SHP77 (cell line): ENCODE results near the gene STKLD1.
"Not testable (repeated sequence)": the region's sequence is repeated elsewhere in the genome, so short reads cannot be mapped to it uniquely, and the experiment has no call there.

ENCODE experiments used
- DNase-seq, 2 experiments: peaks; one replicate each; lab custom pipeline; 2025; lab: John Stamatoyannopoulos, UW

The STKLD1 gene

DNA sequence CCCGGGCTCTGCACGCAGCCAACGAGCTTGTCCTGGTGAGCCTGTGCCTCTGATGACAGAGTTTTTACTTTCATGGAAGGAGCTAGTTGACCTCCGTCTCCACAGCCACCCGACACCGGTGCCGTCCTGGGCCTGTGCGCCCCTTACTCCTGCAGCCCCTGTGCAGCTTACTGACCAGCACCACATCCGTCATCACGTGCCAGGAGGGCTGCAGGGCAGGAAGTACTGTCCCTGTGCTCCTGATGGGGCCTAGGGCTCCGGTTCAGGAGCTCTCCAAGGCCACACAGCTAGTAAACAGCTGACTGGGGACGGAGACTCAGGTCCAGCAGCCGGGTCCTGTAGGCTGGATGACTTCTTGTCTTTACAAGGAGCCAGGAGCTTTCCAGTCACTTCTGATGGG, 10.2 kb downstream of the STKLD1 start:
- no peak for DNase-seq

DNA sequence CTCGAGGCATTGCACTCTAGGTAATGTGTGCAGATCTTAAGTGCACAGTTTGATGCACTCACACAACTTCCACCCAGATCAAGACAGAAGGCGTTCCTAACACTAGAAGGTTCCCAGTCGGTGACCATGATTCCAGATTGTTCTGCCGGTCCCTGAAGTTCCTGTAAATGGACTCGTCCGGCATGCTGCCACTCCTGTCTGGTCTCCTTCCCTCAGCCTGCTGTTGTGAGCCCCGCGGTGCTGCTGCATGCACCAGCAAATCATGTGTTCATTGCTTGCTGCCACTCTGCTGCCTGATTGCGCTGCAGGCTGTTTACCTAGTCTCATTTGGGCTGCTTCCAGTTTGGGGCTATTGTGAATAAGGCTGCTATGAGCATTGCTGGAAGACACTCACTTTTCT, 11.5 kb downstream of the STKLD1 start:
- DNase-seq: no peak

DNA sequence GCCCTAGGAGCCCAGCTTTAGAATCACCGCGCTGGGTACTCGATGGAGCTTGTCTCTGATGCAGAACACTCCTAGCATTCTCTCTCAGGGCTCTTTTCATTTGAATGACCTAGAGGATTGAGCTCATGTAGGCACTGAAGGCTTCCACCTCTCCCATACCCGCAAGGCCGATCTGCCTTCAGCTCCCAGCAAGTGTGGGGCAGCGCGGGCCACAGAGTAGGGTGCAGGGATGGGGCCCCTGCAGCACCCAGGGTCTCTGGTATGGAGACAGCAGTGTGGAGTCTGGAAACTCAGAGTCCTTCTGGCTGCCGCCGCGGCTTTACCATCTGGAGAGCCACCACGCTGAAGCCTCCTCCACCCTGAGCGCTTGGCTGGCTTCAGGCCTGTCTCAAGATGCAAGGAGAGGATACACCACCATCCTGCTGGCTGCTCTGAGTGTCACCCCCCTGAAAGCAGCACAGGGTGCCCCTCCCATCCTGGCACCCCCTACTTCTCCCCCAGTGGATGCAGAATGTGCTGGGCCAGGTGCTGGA, 12.9 kb downstream of the STKLD1 start:
- DNase-seq: no peak

DNA sequence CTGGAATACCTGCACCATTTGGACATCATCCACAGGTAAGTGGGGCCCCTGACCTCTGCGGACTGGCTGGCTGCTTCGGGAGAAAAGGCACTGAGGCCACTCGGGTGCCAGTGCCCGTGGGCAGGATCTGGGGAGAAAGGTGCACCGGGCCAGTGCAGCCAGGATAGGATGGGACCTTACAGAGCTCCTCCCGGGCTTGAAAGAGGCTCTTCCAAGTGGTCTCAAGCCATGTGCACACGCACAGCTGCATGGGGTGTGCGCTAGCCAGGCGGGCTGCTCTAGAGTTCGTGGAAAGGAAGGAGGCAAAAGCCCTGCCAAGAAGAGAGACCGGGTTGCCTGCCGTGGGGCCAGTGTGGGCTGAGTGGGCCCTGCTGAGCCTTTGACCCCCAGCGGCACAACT, 13.4 kb downstream of the STKLD1 start:
- no peak for DNase-seq

DNA sequence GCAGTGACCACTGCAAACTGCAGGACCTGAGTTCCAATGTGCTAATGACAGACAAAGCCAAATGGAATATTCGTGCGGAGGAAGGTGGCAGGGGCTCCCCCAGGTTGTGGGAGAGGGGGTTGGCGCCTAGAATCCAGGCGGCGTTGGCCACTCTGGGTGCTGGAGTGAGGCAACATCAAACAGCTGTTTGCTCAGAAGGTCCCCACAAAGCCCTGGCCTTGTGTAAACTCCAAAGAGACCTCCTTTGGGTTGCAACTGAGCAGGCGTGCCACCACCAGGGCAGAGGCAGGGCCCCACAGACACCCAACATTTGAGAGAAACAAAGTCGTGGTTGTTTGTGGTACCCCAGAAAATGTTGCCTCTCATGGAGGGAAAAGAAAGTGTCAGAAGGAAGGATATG, 14.5 kb downstream of the STKLD1 start:
- DNase-seq: no peak

DNA sequence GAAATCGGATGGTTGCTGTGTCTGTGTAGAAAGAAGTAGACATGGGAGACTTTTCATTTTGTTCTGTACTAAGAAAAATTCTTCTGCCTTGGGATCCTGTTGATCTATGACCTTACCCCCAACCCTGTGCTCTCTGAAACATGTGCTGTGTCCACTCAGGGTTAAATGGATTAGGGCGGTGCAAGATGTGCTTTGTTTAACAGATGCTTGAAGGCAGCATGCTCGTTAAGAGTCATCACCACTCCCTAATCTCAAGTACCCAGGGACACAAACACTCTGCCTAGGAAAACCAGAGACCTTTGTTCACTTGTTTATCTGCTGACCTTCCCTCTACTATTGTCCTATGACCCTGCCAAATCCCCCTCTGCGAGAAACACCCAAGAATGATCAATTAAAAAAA, 15.3 kb downstream of the STKLD1 start:
- not testable (repeated sequence) for DNase-seq

DNA sequence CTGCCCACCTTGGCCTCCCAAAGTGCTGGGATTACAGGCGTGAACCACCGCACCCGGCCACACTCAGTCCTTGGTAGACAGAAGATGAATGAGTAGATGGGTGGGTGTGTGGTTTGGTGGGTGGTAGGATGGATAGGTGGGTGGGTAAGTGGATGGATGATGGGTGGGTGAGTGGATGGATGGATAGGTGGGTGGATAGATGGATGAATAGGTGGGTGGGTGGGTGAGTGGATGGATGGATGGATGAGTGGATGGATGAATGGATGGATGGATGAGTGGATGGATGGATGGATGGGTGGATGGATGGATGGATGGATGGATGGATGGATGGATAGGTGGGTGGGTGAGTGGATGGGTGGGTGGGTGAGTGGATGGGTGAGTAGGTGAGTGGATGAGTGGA, 16.1 kb downstream of the STKLD1 start:
- DNase-seq: not testable (repeated sequence)

DNA sequence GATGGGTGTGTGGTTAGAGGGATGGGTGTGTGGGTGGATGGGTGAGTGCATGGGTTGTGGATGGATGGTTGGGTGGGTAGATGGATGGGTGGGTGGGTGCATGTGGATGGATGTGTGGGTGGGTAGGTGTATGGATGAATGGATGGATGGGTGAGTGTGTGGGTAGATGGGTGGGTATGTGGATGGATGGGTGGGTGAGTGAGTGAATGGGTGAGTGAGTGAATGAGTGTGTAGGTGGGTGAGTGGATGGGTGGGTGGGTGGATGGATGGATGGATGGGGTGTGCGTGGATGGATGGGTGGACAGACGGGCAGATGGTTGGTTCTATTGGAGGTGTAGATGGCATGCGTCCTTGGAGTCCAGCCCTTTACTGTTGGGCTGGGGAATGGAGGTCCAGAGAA, 17.2 kb downstream of the STKLD1 start:
- no peak for DNase-seq

DNA sequence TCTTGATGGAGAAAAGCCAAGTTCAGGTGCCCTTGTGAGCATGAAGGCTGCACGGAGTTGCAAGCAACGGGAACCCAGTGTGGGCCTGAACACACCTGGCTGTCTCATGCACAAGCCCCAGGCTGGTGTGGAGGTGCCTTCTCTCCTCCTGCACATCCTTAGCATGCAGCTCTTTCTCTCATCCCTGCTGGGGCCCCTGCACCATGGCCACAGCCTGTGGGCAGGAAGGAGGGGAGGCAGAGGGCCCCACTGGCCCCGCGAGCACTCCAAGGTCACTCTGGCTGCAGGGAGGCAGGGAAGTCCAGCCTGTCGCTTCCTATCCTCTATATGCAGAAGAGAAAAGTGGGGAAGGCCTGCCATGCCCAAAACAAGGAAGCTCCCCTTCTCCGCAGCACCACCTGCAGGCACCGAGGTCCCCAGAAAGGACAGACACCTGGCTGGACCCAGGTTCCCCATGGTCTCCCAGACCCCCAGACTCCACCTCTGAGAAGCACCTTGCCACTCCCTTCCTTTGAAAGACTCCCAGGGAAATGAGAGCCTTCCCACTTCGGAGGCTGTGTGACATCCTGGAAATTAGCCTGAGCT, 18.6 kb downstream of the STKLD1 start:
- DNase-seq: no peak

DNA sequence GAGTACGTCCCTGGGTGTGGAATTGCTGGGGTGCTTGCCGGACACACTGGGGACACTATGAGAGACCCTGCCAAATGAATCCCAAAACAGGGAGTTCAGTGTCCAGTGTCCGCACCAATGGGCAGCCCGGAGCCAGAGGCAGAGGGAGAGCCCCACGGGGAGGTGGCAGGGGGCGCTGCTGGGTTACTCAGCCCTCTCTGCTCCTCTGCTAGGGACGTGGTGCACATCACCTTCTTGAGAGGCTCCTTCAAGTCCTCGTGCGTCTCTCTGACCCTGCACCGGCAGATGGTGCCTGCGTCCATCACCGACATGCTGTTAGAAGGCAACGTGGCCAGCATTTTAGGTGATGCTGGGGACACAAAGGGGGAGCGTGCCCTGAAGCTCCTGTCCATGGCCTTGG, 20.8 kb downstream of the STKLD1 start:
- DNase-seq: no peak

DNA sequence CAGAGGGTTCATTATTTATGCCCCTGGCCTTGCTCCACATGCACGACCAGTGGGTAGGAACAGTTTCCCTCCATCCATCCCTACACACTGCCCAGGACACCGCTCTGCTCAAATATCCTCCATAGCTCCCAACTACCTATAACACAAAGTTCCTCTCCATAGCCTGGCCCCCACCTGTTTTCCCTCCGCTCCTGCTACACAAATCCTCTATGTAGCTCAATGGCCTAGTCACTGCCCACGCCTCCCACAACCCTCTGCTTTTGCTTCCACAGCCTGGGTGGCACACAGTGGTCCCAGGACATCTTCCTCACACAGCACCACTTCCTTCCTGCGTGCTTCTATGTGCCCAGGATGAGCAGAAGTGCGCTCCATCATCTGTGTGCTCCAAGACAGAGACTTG, 21.2 kb downstream of the STKLD1 start:
- no peak for DNase-seq

DNA sequence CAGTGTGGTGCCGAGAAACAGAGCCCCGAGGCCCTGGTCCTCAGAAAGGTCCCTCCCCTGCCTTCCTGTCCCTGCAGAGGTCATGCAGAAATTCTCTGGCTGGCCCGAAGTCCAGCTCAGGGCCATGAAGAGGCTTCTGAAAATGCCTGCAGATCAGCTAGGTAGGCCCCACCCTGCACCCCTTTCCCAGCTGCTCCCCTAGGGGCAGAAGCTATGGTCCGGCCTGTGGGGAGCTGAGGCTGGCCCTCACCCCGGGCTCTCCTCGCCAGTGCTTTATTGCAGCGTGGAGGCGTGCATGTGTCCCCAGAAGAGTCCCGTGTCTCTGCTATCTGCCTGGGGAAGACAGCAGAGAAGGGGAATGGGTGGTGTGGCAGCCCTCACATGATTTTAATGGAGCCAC, 21.7 kb downstream of the STKLD1 start:
- no peak for DNase-seq

DNA sequence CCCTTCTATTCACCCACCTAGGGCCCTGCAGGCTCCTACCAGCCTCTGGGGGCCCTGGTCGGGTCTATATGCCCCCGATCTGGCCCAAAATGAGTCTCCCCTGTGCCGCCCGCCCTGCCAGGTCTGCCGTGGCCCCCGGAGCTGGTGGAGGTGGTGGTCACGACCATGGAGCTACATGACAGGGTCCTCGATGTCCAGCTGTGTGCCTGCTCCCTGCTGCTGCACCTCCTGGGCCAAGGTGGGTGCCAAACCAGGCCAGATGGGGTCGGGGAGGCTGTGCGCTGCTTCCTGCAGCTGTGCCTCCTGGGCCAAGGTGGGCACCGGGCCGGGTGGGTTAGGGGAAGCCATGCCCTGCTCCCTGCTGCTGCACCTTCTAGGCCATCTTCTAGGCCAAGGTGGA, 24.1 kb downstream of the STKLD1 start:
- no peak for DNase-seq

DNA sequence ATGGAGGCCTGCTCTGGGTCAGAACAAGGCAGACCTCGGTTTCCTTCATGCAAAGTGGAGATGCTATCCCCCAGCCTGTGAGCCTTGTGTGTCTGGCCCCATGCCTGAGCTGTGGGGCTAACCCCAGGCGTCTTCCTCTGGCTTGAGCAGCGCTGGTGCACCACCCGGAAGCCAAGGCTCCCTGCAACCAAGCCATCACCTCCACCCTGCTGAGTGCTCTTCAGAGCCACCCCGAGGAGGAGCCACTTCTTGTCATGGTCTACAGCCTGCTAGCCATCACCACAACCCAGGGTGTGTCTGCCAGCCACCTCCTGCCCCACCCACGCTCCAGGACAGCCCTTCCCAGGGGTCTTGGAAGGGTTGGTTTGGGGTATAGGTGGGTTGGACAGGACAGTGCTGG, 25.4 kb downstream of the STKLD1 start:
- no peak for DNase-seq

DNA sequence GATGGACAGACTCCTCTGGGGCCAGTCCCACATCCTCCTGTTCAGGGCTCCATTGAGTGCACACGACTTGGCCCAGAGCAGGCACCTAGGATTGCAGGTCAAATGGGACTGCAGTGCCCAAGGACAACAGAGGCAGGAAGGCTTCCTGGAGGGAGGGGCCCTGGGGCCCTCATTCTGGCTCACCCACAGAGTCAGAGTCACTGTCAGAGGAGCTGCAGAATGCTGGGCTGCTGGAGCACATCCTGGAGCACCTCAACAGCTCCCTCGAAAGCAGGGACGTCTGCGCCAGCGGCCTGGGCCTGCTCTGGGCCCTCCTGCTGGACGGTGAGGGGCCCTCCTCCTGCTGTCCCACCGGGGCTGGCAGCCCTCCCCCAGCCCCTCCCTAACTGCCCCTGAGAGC, 26.5 kb downstream of the STKLD1 start:
- no peak for DNase-seq

DNA sequence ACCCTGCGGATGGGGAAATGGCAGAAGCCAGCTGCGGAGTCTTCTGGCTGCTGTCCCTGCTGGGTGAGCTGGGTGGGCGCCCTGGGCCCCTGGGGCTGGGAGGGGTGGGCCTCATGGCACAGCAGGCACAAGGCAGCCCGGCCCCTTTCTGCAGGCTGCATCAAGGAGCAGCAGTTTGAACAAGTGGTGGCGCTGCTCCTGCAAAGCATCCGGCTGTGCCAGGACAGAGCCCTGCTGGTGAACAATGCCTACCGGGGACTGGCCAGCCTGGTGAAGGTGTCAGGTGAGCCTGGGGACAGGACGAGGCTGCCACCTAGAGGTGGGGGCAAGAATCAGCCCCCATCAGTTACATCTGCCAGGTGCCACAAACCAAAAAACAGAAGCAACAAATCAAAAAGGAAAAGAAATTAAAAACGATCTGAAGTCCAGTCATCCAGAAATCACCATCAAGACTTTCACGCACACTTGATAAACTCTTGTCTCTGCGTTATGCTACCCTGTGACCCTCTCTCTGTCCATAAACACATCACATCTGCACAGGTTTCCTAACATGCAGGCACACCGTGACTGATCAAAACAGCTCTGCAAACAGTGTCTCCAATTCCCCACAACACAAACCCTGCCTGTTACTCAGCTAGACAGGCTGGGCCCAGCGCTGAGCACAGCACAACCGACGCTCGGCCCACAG, 27.7 kb downstream of the STKLD1 start:
- DNase-seq: no peak

DNA sequence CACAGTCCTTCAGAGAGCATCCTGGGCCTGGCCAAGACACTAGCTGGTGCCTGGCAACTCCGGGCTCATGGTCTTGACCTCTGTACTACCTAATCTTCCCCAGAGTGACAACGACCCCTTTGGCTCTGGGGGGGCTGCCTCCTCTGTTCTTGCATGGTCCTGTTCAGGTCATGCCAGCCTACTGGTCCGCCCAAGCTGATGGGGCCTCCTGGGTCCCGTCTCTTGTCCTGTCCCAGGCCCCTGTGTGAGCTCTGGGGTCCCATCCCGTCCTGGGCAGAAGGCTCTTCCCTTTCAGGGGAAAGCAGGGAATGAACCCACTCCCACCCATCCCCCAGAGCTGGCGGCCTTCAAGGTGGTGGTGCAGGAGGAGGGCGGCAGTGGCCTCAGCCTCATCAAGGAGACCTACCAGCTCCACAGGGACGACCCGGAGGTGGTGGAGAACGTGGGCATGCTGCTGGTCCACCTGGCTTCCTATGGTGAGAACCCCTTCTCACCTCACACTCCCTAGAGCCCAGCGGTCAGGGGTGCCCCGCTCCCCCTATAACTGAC, 28.4 kb downstream of the STKLD1 start:
- DNase-seq: no peak

DNA sequence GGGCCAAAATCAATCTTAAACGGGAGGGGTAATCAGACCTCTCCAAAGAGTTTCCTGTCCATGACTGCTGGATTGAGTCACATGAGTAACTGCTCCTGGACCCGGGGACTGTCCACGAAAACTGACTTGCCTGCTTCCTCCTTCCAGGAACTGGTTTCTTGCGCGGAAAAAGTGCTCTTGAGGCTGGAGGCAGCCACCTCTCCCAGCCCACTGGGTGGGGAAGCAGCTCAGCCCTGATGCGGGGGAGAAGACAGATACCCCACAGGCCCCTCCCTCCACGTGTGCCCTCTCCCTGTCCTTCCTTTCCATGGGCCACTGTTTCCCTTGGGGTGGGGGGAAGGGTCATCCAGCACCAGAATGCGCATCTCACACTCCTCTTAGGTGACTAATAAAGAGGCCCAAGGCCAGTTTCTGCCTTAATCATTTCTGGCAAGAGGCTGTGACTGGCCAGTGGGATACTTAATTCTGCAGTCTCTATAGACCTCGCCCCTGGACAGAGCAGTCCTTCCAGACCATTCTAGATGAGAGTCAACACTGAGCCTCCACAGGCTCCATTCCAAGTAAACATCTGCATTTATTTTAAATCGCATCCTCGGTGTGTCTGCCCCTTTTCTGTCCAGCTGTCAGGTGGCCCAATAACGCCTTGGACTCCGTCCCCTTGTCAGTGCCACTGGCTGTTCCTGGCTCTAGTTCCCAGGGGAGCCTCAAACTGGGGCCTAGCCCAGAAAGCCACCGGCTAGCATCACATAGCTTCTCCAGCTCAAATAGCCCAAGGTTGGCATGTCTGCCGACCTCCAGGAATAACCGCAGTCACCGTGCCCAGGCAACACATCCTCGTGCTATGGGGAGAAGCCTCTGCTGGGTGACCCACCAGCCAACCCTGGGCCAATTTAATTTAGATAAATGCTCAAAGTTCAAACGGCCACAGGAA, 29.6 kb downstream of the STKLD1 start:
- DNase-seq: no peak

DNA sequence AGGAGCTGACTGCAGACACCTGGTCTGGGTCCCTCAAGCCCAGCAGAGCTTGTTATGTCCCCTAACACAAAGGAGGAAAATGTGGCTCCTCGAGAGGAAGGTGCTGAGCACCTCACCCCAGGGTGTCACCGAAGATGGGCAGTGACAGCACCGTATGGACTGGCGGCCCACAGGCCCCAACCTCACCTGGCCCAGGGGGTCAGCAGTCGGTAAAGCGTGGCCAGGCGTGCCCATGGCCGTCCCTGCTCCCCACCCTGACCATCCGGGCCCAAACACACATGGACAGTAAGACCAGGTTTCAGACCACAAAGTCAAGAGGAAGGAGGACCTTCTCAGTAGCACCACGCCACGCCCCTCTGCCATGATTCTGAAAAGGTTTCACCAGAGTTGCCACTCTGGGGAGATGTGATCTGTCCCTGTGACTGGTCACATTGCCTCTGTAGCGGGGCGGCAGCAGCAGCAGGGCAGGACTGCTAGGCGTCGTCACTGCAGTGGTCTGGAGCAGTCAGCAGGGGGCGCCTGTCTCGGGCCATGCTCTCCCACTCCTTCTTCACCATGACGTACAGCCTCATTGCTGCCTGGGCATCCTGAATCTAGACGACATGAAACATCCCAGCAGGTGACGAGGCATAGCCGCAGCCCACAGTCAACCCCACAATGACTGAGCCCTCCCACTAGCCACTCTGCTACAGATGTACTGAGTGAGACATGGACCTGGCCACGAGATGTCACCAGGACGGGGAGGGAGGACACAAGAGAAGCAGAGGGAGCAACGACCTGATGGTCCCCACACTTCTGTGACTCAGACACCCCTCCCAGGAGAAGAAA, 30.5 kb downstream of the STKLD1 start:
- peak; percentile 55 to 58 for DNase-seq

DNA sequence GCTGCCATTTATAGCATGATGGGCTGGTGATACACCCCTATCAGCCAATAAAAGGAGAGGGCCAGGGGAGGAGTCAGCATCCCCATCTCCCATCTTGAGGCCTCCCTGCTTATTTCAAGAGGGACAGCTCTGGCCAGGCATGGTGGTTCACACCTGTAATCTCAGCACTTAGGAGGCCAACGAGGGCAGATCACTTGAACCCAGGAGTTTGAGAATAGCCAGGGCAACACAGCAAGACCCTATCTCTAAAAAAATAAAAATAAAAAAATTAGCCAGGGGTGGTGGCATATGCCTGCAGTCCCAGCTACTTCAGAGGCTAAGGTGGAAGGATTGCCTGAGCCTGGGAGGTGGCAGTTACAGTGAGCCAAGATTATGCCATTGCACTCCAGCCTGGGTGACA, 31.9 kb downstream of the STKLD1 start:
- no peak for DNase-seq

DNA sequence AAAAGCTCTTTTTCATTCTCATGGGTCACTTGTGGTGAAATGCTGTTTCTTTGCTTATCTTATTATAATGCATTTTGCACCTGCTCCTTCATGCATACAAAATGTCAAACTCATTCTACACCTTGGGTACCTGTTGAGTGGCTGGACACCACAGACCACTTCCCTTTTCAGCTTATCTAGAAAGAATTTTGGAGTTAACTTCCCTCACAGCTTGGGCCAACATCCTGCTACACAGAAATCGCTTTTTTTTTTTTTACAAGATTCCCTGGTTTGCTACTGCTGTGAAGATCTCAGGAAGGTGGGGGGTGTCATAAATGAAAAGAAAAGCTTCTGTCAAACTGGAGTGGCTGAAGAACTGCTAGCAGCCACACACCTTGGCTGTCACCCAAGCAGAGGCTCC, 39.0 kb downstream of the STKLD1 start:
- no peak for DNase-seq
